GM10266 (cell line): Measurements from ENCODE around the gene CENPP.

ENCODE experiments used
- DNase-seq: peaks from one replicate; pipeline ENCODE4 v3.0.0; 2012; ENCODE audit errors: extremely low spot score
- TF ChIP-seq, protein P1 (sequence below): IDR thresholded peaks from 2 replicates; pipeline ENCODE4 v1.5.1; 2012; ENCODE audit warnings: mild to moderate bottlenecking, low read depth; ENCODE audit not compliant: control insufficient read depth, insufficient read depth; ENCODE audit errors: missing control alignments

Gene CENPP

GRCh38 chr9:92659601-92660000 is 333.8 kb downstream of the CENPP start:
- TF ChIP-seq, protein P1, sequence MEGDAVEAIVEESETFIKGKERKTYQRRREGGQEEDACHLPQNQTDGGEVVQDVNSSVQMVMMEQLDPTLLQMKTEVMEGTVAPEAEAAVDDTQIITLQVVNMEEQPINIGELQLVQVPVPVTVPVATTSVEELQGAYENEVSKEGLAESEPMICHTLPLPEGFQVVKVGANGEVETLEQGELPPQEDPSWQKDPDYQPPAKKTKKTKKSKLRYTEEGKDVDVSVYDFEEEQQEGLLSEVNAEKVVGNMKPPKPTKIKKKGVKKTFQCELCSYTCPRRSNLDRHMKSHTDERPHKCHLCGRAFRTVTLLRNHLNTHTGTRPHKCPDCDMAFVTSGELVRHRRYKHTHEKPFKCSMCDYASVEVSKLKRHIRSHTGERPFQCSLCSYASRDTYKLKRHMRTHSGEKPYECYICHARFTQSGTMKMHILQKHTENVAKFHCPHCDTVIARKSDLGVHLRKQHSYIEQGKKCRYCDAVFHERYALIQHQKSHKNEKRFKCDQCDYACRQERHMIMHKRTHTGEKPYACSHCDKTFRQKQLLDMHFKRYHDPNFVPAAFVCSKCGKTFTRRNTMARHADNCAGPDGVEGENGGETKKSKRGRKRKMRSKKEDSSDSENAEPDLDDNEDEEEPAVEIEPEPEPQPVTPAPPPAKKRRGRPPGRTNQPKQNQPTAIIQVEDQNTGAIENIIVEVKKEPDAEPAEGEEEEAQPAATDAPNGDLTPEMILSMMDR: no peak
- no peak for DNase-seq

- TF ChIP-seq, protein P1: no peak
- DNase-seq: no peak
Observed at GRCh38 chr9:92660266-92660665, 334.5 kb downstream of the CENPP start.

GRCh38 chr9:92661127-92661526 is 335.4 kb downstream of the CENPP start:
- TF ChIP-seq, protein P1: no peak

DNA sequence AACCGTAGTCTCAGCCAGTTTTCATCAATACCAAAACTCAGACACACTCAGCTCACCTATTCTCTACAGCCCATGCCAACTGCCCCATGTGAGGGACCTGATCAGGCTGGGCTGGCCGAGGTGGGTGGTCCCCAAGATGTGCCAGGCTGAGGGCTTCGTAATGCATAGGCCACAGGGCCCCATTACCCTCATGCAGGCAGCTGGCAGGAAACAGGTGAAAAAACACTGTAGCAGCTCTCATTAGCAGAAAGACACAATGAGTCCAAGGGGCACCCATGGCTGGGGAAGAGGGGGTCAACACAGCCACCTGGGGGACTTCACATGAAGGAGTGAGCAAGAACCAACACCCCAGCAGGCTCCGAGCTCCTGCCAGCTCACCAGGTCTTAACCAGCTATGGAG is 336.0 kb downstream of the CENPP start:
- DNase-seq: no peak
- TF ChIP-seq, protein P1: no peak

More at GRCh38 chr9:92661127-92661526, 335.4 kb downstream of the CENPP start:
- DNase-seq: no peak

GRCh38 chr9:92663126-92663525 is 337.4 kb downstream of the CENPP start:
- DNase-seq: no peak
- TF ChIP-seq, protein P1: no peak

- DNase-seq: no peak
- TF ChIP-seq, protein P1: no peak
Observed at GRCh38 chr9:92663951-92664350, 338.2 kb downstream of the CENPP start.

GRCh38 chr9:92664394-92665152 is 338.8 kb downstream of the CENPP start:
- TF ChIP-seq, protein P1: no peak
- peak; percentile 59 for DNase-seq
